Activated T-helper 1 cell treated with Interleukin-2 at 50 U/mL for 16 hours (primary cell): ENCODE measurements around the gene TRMT1.

Experiments used
- DNase-seq: peaks from one replicate; pipeline ENCODE4 v3.0.0-alpha.2; 2020; ENCODE audit warnings: low read depth

Gene TRMT1

DNA sequence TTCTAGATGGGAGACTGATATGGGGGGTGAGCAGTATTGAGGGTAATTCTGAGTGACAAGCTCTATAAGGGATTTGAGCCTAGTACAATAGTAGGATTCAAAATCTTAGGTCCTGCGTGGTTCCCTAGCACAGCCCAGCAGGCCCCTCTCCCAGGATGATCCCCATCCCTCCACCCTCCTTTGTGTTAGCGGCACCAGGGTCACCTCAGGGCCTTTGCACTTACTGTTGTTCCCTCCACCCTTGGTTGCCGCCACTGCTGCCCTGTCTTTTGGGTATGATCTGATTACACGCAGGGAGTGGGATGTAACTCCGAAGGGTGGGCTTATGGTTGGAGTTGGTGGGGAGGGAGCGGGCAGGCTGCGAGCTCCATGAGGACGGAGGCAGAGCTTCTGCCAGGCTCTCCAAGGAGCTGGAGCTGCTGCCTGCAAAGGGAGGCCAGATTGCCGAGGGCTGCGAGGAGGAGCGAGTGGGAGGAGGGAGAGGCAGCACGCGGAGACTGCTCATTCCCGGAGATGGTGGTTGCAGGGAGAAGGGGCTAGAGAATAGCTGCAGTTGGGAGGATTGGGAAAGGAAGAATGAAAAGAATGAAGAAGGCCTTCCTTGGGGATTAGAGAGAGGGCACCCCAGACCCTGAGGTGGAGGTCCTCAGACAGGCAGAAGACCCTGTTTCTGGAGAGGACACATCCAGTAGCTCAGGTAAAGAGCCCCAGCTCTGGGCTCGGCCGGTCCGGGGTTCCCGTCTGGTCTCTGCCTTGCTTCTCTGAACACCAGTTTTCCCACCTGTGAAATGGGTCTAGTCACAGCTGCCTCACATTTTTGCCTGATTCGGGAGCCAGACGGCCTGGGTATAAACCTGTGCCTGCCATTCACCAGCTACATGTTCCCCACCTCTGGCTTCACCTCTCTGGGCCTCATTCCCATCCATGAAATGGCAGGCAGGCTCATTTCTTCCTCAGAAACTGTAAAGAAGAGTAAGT is 6.7 kb upstream of the TRMT1 start:
- no peak for DNase-seq

DNA sequence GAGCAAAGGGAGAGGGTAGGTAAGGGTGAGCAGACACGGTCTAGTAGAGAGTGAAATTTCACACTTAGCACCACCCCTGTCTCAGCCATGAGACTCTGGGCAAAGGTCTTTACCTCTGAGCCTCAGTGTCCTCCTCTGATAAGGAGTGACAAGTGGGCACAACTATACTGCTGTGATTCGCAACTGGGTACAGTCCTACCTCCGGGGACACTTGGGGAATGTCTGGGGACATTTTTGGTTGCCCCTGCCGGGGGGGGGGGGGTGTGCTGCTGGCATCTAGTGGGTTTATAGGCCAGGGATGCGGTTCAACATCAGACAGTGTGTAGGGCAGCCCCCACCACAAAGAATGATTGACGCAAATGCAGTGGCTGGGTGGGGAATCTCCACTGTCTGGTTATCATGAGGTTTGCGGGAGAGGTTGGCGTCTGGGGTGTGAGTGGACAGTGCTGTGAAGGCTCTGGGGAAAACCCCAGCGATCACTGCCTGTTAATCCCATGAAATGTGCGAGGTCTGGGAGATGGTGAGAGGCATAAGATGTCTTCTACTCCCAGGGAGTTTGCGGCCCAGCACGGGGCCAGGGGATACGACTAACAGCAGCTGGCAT is 5.8 kb upstream of the TRMT1 start:
- no peak for DNase-seq

DNA sequence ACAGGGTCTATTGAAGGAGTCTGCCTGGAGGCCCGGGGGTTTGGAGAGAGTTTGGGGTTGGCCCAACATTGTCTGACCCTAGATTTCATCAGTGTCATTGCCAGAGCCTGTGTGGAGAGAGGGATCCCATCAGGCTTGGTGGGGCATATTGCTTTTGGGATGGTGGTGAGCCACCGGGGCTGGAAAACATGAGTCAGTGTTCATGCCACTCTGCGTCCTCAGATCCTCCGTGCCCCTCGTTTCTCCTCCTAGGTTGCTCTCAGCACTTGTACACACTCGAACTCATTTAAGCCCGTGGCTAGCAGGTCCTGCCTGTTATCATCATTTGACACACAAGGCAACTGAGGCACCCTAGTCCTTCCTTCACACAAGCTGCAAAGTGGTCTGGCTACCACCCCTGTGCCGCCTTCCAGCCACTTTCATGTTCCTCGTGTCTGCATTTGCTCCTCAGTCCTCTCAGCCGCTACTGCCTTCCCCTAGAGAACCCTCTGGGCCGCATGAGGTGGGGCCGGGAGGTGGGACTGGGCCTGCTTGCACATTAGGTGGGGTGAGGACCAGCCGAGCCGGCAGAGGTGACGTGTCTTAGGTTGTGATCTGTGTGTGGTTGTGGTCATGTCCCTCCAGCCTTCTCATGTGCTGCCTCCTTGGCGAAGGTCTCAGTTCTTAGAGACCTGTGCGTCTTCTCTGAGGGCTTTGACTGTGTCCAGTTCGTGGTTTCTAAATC is 5.2 kb upstream of the TRMT1 start:
- DNase-seq = no peak

DNA sequence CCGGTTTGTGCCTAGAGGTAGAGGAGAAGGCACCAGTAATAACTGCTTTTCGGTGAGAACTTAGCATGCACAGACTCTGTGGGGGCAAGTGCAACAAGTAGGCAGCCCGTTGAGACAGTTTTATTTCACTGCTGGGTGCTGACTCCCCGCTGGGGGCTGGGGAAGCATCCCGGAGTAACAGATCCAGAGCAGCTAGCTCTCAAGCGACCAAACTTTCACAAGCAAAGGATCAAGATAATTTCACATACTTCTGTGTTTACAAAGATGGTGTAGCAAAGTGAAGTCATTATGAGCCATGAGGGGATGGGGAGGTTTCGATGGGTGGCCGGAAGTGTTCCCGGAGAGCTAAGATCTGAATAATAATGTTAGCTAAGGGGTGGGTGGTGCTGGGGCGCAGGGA is 4.3 kb upstream of the TRMT1 start:
- no peak for DNase-seq

DNA sequence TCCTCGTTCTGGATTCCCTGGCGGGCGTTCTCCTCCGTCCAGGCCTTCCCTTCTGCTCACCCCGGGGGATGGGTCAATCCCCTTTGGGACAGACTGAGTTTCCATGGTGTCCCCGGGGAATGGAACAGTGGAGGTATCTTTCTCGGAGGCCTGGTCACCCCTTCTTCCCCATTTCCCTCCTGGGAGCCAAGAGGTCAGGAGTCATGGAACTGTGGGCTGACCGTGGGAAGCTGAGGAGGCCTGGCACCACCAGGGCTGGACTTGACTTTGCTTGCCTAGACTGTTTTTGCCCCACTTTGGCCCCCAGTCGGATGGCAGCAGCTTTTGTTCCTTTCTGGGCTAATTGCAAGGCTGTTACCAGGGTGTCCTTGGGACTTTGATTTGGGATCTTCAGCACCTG is 3.5 kb upstream of the TRMT1 start:
- no peak for DNase-seq

DNA sequence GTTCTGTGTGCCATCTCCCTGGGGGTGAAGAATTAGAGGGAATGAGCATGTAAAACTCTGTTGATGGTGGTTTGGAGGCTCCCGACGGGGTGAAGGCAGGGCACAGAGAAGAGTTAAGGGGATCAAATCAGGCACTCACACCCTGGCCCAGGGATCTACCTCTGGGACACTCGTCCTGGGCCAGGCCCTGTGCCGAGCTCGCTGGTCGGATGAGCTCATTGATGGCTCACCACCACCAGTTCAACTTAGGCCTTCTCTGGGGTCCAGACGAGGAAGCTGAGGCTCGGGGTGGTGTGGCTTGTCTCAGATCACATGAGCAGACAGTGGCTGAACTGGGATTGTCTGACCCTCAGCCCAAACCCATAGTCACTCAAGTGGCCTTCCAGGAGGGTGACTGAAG is 3.1 kb upstream of the TRMT1 start:
- DNase-seq = no peak

DNA sequence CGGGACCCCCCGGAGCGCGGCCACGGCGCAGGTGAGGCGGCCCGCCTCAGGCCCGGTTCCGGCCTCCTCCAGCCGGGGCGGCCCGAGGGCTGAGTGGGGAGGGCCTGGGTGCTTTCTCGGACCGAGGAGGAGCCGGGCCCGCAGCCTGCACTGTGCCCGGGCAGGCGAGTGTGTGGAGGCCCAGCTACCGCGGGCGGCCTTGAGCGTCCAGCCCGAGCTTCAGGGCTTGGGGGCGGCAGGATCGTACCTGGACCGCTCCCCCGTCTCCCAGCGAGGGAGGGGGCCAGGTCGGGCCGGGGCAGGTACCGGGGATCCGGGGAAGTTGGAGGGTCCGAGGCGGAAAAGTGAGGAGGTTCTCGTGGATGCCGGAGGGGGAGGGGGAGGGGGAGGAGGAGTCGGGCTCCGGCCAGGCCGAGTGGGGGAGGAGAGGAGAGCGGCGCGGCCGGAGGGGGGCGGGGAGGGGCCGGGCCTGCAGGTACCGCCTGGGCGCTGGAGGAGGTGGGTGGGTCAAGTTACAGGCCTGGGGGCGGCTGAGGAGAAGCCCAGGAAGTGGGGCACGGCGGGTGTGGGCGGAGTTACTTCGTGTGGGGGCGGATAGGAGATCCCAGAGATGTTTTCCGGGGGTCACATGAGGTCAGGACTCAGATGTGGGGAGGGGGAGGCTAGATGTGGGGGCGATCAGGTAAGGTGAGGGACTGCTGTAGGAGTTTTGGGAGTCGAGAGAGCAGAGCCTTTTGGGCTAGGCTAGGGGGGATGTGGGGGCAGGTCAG is 2.1 kb upstream of the TRMT1 start:
- DNase-seq = no peak

DNA sequence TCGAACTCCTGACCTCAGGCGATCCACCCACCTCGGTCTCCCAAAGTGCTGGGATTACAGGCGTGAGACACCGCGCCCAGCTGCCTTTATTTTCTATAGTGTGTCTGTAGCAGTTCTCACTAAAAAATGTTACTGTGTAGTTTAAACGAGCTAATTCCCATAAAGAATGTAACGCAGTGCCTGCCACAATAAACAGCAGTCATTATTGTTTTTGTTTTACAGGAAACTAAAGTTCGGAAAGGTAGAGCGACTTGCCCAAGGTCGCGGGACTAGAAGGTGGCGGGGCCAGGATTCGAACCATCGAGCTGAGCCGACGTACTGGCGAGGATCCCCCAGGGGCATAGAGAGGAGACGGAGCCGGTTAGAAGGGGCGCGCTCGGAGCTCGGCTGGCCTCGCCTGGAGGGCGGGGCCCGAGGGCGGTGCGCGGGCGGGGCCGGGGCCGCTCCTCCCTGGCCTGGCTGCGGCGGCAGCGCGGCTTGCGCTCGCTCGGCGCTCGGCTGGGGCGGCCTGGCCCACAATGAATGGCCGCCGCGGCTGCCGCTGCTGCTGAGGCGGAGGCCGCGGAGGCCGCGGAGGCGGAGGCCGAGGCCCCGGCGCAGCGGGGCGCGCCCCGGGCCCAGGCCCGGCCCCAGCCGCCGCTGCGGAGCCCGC is 1.4 kb upstream of the TRMT1 start, which contains the start of gene NACC1:
TSS of gene NACC1 (plus strand) at position 493 of the 652 bp plus-strand sequence. CDS start 16,944 bp downstream, outside the sequence.
- DNase-seq = peak; percentile 85

DNA sequence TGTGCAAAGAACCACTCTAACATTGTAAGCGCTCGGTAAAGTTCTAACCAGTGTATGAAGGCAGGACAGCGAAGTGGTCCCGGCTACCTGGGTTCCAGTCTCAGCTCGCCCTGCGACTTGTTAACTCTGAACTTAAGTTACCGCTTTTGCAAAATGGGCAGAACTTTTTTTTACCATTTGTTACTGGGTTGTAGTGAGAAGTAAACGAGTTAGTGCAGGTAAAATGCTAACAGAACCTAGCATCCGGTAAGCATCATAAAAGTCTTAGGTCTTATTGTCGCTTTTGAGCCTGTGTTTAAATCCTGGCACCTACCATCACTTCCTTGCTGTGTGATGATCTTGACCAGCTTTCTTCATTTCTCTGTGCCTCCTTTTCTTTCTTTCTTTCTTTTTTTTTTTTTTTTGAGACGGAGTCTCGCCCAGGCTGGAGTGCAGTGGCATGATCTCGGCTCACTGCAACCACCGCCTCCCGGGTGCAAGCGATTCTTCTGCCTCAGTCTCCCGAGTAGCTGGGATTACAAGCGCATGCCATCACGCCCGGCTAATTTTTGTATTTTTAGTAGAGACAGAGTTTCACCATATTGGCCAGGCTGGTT is 734 bp upstream of the TRMT1 start:
- no peak for DNase-seq

DNA sequence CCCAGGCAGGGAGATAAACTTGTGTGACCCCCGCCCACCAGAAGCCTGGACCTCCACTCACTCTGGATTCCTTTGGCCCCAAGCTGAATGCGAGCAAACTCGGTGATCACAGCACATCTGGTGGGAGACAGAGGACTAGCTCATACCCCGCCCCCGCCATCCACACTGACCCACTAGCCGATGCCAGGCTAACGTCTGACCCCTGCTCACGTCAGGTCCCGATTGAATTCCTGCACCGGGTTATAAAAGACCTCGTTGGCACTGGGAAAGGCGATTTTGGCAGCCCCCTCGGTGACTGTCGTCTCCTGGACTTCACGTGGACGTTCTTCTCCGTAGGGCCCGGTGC is 631 bp downstream of the TRMT1 start:
- DNase-seq = no peak

DNA sequence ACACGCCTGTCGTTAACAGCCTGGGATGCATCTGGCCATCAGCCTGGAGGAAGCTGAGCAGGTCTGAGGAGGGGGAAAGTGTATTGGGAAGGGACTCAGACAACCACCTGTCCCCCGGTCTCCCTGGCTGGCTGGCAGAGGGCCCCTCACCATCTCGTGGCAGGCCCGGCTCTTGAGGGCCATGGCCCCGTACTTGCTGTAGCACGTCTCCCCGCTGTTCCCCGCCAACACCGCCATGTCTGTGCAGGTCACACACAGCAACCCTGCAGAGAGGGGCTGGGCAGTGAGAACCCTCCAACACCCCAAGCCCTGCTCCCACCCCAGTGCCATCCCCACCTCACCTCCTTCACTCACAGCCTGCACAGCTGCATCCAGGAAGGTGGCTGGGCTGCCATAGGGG is 4.0 kb downstream of the TRMT1 start:
- no peak for DNase-seq

DNA sequence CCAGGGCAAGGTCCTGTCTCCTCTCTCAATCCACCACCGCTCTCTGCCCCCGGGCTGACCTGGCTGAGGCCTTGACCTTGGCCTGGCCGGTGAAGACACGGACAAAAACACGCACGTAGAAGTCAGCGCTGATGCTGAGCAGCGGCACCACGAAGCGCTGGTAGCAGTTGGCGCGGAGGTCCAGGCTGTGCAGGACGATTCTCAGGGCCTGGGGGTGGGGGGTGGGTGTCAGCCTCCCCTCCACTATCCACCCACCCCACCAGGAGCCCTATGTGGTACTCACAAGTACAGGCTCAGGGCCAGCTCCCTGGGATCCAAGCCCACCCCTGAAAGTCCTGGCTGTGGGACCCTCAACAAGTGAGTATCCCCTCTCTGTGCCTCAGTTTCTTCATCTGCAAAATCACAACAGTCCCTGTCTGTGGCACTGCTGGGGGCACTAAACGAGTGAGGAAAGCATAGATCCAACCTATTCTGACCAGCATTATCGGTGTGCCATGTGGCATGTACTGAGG is 6.4 kb downstream of the TRMT1 start:
- no peak for DNase-seq

DNA sequence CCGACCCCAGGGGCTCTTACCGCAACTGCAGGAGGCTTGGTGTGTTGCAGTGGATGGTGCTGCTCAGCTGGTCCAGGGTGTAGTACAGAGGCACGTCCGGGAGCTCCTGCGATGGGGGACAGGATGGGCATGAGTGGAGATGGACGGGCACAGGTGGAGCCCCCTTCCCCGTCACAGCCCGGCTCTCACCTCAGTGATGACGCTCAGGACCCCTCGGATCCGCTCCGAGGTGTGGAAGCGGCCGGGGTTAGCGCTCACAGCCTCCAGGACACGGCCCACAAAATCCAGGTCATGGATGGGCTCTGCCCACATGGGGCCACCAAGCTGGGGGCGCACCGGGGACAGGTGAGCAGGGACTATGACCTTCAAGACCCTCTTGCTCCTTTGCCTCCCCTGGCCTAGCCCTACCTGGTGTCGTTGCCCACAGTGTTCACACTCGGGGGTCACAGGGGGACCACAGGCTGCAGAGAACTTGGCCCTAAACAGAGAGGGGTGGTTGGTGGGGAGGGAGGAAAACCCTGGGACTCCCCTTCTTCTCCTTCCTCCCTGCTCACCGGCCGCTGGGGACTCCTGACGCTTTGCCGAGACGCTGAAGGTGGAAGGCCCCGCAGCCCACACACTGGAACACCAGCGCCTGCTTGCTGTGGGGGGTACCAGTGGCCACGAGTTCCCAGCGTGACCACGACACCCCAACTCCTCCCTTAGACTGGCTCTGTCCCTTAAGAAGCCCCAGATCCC is 7.0 kb downstream of the TRMT1 start:
- no peak for DNase-seq

DNA sequence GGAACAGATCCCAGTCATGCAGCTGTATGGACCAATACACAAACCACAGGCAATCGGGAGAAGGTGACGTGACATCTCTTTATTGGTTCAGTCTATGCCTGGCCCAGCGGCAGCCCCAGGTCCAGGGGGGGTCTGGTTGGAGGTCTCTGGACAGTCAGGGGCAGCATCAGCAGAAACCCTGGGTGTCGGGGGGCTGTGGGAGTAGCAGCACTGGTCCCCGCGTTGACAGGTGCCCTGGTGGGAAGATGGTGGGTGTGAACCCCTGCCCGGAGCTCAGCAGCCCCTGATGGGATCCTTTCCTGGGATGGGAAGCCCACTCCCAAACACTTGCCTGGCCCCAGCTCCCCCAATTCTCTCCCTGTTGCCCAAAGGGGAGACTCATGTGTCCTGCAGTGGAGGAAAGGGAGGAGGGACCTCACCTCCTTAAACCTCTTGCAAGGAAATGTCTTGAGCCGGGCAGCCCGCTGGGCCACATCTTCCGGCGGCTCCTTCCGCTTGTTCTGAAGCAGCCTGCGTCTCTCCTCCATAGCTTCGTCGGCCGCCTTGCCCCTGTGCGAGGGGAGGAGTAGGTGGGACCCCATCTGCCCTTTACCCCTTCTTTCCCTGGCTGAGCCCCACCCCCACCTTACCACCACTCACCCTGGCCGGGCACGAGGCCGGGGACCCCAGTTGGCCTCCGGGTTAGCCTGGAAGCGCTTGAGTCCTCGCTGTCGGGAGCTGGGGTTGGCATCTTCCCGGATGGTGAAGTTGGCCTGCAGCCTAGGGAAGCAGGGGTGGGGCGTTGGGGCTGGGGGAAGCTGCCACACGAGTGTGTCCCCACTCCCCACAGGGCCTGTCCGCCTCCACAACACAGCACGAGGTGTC is 11.5 kb downstream of the TRMT1 start:
- DNase-seq = no peak

DNA sequence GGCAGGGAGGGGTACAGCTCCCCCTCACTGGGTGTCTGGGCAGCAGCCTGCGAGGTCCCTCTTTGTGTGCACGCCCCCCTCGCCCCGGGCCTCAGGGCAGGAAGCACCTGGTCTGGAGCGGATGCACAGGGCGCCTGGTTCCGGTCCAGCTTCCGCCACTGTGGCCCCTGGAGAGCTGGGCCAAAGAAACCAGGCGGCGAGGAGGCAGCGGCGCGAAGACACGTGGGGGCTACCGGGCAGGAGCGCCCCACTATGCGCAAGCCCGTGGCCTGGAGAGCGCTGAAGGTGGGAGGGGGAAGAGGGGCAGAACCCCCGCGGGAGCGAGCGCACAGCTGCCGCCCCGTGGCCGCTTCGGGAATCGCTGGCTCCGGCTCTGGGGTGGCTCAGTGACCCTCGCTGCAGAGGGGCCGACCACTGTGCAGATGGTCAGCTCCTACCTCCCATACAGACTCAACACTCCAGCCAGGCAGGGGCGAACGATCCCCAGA is 12.1 kb downstream of the TRMT1 start:
- peak; percentile 55 for DNase-seq

DNA sequence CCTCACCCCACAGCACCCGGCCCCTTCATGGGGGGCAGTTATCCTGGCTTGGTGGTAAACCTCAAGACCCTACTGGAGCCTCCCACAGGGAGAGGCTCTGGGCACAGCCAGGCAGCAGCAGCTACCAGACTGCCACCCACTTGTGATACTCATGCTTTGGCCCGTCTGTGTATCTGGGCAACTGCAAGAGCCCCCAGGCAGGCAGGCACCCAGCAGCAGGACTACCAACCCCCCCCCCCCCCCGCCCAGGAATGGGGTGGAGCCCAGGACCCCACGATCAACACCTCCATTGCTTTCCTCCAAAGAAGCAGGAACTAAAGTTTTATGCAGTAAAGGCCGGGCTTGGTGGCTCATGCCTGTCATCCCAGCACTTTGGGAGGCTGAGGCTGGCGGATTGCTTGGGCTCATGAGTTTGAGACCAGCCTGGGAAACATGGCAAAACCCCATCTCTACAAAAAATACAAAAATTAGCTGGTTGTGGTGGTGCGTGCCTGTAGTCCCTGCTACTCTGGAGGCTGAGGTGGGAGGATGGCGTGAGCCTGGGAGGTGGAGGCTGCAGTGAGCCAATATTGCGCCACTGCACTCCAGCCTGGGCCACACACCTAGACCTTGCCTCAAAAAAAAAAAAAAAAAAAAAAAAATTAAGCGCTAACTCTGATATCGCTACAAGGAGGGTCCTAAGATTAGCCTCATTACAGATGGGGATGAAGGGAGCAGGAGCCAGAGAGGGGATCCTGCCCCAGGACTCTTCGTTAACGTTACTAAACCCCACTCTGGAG is 12.8 kb downstream of the TRMT1 start:
- DNase-seq = no peak

DNA sequence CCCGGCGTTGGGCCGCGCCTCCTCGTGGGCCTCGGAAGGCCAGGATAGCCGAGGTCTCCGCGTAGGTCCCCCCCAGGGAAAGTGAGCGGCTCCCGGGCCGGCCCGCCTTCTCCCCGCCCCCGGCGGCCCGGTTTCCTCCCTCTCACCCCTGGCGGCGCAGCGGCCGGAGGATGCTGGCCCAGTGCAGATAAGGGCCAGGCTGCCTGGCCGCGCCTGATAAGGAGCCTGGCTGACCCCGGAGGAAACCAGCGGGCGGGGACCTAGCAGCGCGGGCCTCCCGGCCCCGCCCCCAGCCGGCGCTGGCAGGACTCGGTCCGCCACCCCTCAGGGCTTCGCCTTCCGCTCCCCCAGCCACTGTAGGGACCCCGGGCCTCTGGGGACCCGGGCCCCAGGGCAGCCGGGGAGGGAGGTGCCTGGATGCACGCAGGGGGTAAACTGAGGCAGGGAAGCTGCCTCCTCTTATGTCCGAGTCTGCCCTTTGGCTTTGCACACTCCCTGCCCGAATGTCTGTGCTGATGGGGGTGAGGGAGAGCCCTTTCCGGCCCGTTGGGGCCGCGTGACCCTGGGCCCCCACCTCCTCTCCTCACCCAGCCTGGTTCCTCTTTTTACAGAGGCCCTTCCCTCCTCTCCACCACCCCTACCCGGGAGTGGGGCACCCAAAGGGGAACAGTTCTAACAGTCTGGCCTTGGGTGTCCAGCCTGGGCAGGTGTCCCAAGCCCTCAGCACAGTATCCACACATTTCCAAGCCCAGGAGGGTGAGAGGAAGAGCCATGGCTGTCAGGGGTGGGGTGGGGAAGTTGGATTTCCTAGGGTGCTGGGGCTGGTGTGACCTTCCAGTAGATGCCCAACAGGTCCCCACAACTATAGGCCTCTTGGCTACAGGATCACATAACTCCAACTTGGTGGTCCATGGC is 13.6 kb downstream of the TRMT1 start, which contains the start of gene LYL1:
TSS of gene LYL1 (minus strand) at position 193 of the 915 bp plus-strand sequence. CDS start 1,687 bp downstream, outside the sequence.
- no peak for DNase-seq
